Upper lobe of left lung (tissue), 6 donors: ENCODE measurements around the gene PDLIM7. TPM values are rescaled to one million over a fixed set of nuclear protein-coding genes. Genes with fewer than 3 reads are reported as not detected.
"Not testable (repeated sequence)": the region's sequence is repeated elsewhere in the genome, so short reads cannot be mapped to it uniquely, and the experiment has no call there.

ENCODE experiments used
- ATAC-seq, 2 donors: fragments of 200-7000 bp; cut with Tn5 transposase; one replicate each; pipeline ENCODE4 v1.9.1; 2022; ENCODE audit warnings: mild to moderate bottlenecking in 2 of 2, moderate library complexity in 2 of 2; ENCODE audit not compliant: low FRiP score in 2 of 2
- DNase-seq, 2 donors: peaks; one replicate each; pipeline ENCODE4 v3.0.0-alpha.2; 2019 to 2020
- H3K27ac ChIP-seq, 4 donors: fragments of 200-600 bp; sonication (generic); one replicate each; pipeline ENCODE4 v1.5.1; 2016 to 2019
- H3K27me3 ChIP-seq, 4 donors: fragments of 200-600 bp; sonication (generic); one replicate each; pipeline ENCODE4 v1.5.1; 2017 to 2019
- H3K36me3 ChIP-seq, 4 donors: fragments of 200-600 bp; sonication (generic); one replicate each; pipeline ENCODE4 v1.5.1; 2016 to 2019
- H3K4me1 ChIP-seq, 4 donors: fragments of 200-600 bp; sonication (generic); one replicate each; pipeline ENCODE4 v1.5.1; 2018 to 2019
- H3K4me3 ChIP-seq, 4 donors: fragments of 200-600 bp; sonication (generic); one replicate each; pipeline ENCODE4 v1.5.1; 2017 to 2019; ENCODE audit warnings: mild to moderate bottlenecking in 2 of 4, moderate library complexity in 1 of 4
- H3K9me3 ChIP-seq, 4 donors: fragments of 200-600 bp; sonication (generic); one replicate each; pipeline ENCODE4 v1.5.1; 2018 to 2019
- EP300 ChIP-seq, 4 donors: sonication (generic); formaldehyde crosslinking; IDR thresholded peaks; one replicate each; pipeline ENCODE4 v1.5.1; 2017; ENCODE audit warnings: antibody characterized with exemption in 4 of 4, control low read depth in 2 of 4
- POLR2A ChIP-seq, 4 donors: fragments of 450-650 bp; IDR thresholded peaks; one replicate each; pipeline ENCODE4 v1.5.1; 2016 to 2017; ENCODE audit warnings: antibody characterized with exemption in 4 of 4, mild to moderate bottlenecking in 2 of 4
- POLR2AphosphoS5 ChIP-seq, 2 donors: sonication (generic); formaldehyde crosslinking; IDR thresholded peaks; one replicate each; pipeline ENCODE4 v1.5.1; 2017; ENCODE audit warnings: antibody characterized with exemption in 2 of 2
- WGBS, 2 donors: methylation state at CpG; one replicate each; pipeline ENCODE4 v1.1.5; 2017 to 2018; 5-methylcytosine and 5-hydroxymethylcytosine counted together
- total RNA-seq, 6 donors: library from RNA; depleted of rRNA in 4 of 6; stranded (reverse); fragments of >200 nt in 4 of 6; gene quantifications; one replicate each; pipeline versions ENCODE4 v1.1.0 to v1.2.1, GENCODE V29; 2016 to 2021
- TF ChIP-seq, protein P1 (sequence below), 6 experiments: fragments of 450-650 bp in 4 of 6; fragments of 200-600 bp in 2 of 6; sonication (generic) in 2 of 6; IDR thresholded peaks; one replicate each; pipeline ENCODE4 v1.5.1; 2016 to 2019; ENCODE audit warnings: antibody characterized with exemption in 6 of 6
- donor health status: DM: no; HTN: no; CAD: no; lungs with moderate emphysema.
- donor health status: DM: no; HTN: yes; CAD: no; lungs with severe emphysema.

Gene PDLIM7
- total RNA-seq, 6 donors from 2014 or later: 32.0 to 142 (median 75.8) TPM

DNA sequence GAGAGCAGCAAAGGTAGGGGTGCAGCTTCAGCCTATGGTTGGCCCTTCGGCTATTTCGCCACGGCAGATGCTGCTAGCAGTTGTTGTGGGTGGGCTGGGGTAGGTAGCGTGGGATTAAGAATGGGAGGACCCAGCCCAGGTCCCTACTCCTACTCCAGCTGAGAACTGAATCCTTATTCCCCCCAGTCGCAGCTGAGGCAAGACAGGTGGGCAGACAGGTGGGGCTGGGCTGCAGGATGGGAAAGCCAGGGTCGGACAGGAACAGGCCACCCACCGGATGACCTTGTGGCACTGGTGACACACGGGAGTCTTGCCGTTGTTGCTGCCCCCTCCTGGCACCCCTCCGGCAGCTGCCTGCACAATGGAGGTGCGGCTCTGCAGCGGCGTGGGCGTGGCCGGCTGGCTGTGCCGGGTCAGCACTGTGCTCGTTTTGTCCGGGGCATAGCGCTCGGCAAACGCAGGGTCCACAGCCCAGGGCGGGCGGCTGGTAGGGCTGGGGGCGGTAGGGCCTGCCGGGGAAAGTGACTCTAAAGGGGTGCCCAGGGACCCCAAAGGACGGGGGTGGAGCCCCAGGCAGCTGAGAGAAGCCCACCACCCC is 8.2 kb downstream of the PDLIM7 start:
- no peaks in the 10 kb centered on the region for H3K9me3 ChIP-seq
- DNase-seq (peak in 1 of 2 donors; percentile 84), ATAC-seq (no peak)
- 78 to 82% methylated on average over 8 to 25 of the region's 26 CpGs for WGBS, 2 donors
- H3K27ac ChIP-seq: no peak overlapping the region
- peaks cover 4 to 79% (median 55%) of the 10 kb centered on the region in 4 donors for H3K36me3 ChIP-seq
- peaks cover 14 to 34% (median 18%) of the 10 kb centered on the region in 4 donors for H3K4me1 ChIP-seq
- no peaks in the 10 kb centered on the region for H3K27me3 ChIP-seq
- H3K4me3 ChIP-seq: no peak overlapping the region
- no peak for TF ChIP-seq EP300 (IDR thresholded peaks at IDR 0.05)
- TF ChIP-seq POLR2A (IDR thresholded peaks at IDR 0.05): no peak
- TF ChIP-seq, protein P1, sequence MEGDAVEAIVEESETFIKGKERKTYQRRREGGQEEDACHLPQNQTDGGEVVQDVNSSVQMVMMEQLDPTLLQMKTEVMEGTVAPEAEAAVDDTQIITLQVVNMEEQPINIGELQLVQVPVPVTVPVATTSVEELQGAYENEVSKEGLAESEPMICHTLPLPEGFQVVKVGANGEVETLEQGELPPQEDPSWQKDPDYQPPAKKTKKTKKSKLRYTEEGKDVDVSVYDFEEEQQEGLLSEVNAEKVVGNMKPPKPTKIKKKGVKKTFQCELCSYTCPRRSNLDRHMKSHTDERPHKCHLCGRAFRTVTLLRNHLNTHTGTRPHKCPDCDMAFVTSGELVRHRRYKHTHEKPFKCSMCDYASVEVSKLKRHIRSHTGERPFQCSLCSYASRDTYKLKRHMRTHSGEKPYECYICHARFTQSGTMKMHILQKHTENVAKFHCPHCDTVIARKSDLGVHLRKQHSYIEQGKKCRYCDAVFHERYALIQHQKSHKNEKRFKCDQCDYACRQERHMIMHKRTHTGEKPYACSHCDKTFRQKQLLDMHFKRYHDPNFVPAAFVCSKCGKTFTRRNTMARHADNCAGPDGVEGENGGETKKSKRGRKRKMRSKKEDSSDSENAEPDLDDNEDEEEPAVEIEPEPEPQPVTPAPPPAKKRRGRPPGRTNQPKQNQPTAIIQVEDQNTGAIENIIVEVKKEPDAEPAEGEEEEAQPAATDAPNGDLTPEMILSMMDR (IDR thresholded peaks at IDR 0.05): no peak
- no peak for TF ChIP-seq POLR2AphosphoS5 (IDR thresholded peaks at IDR 0.05)

DNA sequence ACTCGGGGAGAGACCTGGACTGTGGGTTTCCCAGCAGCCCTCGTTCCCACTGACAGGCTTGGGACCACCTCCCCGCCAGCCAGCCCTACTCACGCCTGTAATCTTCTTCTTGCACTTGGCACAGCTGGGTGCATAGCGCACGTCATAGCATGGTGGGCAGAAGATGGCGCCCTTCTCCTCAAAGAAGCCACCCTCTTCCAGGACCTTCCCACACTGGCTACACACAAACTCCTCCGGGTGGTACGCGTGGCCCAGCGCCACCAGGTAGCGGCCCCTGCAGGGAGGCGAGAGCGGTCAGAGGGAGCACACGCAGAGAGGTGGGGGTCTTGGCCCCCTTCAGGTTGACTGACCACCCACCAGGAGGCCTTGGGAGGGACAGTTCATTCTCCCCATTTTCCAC is 9.4 kb downstream of the PDLIM7 start:
- DNase-seq (peak in 1 of 2 donors; percentile 59), ATAC-seq (no peak)
- Histone ChIP-seq H3K4me1 (peaks cover 2 to 21% (median 7%) of the 10 kb centered on the region in 4 donors), H3K4me3 (no peak overlapping the region), H3K27ac (no peak overlapping the region), H3K9me3 (no peaks in the 10 kb centered on the region), H3K27me3 (no peaks in the 10 kb centered on the region), H3K36me3 (peaks cover 4 to 88% (median 62%) of the 10 kb centered on the region in 4 donors)
- TF ChIP-seq POLR2A (IDR thresholded peaks at IDR 0.05) (no peak), EP300 (IDR thresholded peaks at IDR 0.05) (no peak), POLR2AphosphoS5 (IDR thresholded peaks at IDR 0.05) (no peak)
- TF ChIP-seq, protein P1 (IDR thresholded peaks at IDR 0.05): no peak
- WGBS, 2 donors: 89 to 91% methylated on average over 12 to 15 of the region's 15 CpGs

DNA sequence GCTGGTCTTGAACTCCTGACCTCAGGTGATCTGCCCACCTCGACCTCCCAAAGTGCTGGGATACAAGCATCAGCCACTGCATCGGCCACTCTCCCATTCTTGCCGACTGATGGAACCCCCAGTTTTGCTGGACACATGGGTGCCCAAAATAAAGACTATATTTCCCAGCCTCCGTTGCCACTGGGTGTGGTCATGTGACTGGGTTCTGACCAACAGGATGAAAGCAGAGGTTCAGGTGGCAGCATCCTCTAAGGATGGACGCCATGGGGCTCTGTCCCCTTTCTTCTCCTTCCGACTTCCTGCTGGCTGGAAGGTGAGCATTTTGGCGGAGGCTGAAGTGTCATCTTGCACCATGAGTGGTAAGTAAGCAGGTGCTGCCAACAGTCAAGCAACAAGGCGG is 10.3 kb downstream of the PDLIM7 start:
- no peak for TF ChIP-seq POLR2A (IDR thresholded peaks at IDR 0.05)
- TF ChIP-seq, protein P1 (IDR thresholded peaks at IDR 0.05): no peak
- TF ChIP-seq EP300 (IDR thresholded peaks at IDR 0.05): no peak
- no peak for TF ChIP-seq POLR2AphosphoS5 (IDR thresholded peaks at IDR 0.05)
- DNase-seq (no peak), ATAC-seq (no peak)
- Histone ChIP-seq H3K9me3 (no peaks in the 10 kb centered on the region), H3K36me3 (peaks cover 4 to 88% (median 60%) of the 10 kb centered on the region in 4 donors), H3K27me3 (no peaks in the 10 kb centered on the region), H3K4me1 (peaks cover 0 to 13% (median 3%) of the 10 kb centered on the region in 4 donors), H3K4me3 (no peak overlapping the region), H3K27ac (no peak overlapping the region)
- WGBS, 2 donors: 92 to 95% methylated on average over 8 of the region's 8 CpGs

DNA sequence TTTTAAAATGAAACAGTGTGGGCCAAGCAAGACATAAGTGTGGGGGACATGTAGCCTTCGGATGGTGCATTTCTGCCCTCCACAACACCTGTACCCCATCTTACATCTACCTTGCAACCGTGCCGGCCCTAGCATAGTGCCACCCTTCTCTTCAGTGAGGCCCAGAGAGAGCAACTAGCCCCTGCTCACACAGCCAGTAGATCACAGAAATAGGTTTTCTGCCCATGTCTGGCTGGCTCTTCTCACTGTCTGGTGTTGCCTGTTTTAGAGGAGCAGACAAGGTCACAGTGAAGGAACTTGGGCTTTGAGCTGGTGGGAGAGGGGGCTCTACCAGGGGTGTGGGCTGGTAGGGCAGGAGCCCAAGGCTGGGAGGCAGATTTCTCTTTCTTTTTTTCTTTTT is 11.1 kb downstream of the PDLIM7 start:
- TF ChIP-seq, protein P1 (IDR thresholded peaks at IDR 0.05): no peak
- no peak for ATAC-seq
- Histone ChIP-seq H3K27me3 (no peaks in the 10 kb centered on the region), H3K36me3 (peaks cover 4 to 87% (median 57%) of the 10 kb centered on the region in 4 donors), H3K9me3 (no peaks in the 10 kb centered on the region), H3K27ac (no peak overlapping the region), H3K4me3 (no peak overlapping the region), H3K4me1 (peaks cover 0 to 4% (median 0%) of the 10 kb centered on the region in 4 donors)
- 93% methylated on average over 3 of the region's 3 CpGs for WGBS, 2 donors
- DNase-seq: no peak

DNA sequence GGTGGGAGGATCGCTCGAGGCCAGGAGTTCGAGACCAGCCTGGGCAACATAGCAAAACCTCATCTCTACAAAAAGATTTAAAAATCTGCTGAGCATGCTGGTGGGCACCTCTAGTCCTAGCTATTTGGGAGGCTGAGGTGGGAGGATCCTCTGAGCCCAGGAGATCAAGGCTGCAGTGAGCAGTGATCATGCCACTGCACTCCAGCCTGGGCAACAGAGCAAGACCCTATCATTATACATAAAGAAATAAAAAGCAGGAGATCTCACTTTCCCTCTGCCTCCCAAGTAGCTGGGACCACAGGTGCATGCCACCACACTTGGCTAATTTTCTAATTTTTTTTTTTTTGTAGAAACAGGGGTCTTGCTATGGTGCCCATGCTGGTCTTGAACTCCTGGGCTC is 11.7 kb downstream of the PDLIM7 start:
- 91 to 100% methylated on average over 3 of the region's 3 CpGs for WGBS, 2 donors
- not testable (repeated sequence) for H3K9me3 ChIP-seq, H3K4me3 ChIP-seq, H3K27ac ChIP-seq, ATAC-seq, H3K27me3 ChIP-seq, DNase-seq, H3K4me1 ChIP-seq
- H3K36me3 ChIP-seq: peaks cover 4 to 83% (median 52%) of the 10 kb centered on the region in 4 donors
